IPS-NIHi11 (cell line): ENCODE measurements around the gene HEATR3.
"Not testable (repeated sequence)": the region's sequence is repeated elsewhere in the genome, so short reads cannot be mapped to it uniquely, and the experiment has no call there.

Source experiments
- DNase-seq: peaks from one replicate; pipeline ENCODE4 v3.0.0; 2012; ENCODE audit warnings: mixed read lengths, low spot score

HEATR3 gene

GRCh38 chr16:50099957-50100648 lies 34.3 kb downstream of the HEATR3 start:
- DNase-seq = no peak

- no peak for DNase-seq
Observed at GRCh38 chr16:50102051-50102746, 36.4 kb downstream of the HEATR3 start.

DNA sequence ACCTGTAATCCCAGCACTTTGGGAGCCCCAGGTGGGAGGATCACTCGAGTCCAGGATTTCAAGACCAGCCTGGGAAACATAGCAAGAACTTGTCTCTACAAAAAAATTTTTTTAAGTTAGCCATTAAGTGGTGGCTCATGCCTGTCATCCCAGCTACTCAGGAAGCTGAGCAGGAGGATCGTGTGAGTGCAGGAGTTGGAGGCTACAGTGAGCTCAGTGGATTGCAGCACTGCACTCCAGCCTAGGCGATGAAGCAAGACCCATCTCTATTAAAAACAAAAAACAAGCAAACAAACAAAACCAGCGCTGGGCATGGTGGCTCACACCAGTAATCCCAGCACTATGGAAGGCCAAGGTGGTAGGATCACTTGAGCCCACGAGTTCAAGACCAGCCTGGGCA lies 38.0 kb downstream of the HEATR3 start:
- DNase-seq = no peak

DNA sequence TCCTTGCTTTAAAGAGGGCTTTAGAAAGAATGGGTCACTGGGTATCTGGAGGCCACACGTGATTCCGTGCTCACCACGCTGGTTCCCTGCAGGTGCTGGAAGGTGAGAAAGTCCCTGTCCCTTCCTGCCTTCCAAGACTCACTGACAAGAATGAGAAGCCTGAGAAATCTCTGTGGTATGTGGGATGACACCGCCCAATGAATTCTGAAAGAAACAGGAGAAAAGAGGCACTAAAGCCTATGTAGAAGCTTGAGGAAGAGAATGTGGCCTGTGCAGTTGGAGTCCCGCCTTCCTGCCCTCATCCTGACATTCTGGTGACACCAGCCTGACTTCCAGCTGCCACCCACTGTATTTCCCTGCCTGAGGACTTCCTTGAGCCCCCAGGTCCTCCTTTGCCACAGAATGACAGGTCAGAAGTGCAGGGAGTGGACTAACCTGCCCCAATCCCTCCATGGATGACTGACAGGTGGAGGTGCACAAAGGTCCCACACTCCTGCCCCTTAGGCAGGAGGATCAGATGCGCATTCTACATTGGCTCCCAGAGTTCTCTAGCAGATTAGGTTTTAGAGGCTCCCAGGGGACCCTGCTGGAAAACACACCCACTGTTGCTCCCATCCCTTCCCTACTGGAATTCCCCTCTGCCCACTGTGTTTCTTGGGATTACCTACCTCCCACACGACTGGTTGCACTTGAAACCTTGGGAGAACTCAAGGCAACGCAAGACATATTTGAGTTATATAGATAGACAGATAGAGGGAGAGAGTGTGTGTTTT lies 48.8 kb downstream of the HEATR3 start:
- DNase-seq = no peak

DNA sequence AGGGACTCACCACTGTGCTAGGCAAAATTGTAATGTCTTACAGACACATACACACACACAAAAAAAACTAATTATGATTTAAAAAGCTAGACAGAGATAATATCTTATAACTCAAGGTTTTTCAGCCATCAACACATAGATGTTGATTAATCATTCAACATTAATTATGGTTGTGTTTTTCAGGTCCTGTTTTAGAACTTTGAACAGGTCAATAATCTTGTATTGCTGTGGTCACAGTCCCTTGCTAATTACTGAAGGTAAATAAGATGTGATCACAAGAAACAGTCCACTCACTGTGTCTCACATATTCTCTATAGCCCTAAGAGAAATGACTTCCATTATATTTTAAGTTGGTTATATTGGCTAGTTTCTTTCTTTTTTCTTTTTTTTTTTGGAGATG lies 54.9 kb downstream of the HEATR3 start:
- no peak for DNase-seq

DNA sequence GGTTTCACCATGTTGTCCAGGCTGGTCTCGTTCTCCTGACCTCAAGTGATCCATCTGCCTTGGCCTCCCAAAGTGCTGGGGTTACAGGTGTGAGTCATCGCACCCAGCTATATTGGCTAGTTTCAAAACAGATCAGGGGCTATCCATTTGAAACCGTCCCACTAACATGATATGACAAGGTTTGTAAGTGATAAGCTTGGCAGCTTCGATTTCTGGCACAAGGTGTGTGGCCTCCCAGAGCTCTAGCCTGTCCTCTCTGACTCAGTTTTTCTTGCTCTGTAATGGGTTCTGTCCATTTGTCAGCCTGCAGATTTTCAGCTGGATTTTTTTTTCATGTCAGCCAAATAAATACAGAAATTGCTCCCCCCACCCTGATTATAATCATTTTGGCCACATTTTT lies 55.5 kb downstream of the HEATR3 start:
- DNase-seq = no peak

DNA sequence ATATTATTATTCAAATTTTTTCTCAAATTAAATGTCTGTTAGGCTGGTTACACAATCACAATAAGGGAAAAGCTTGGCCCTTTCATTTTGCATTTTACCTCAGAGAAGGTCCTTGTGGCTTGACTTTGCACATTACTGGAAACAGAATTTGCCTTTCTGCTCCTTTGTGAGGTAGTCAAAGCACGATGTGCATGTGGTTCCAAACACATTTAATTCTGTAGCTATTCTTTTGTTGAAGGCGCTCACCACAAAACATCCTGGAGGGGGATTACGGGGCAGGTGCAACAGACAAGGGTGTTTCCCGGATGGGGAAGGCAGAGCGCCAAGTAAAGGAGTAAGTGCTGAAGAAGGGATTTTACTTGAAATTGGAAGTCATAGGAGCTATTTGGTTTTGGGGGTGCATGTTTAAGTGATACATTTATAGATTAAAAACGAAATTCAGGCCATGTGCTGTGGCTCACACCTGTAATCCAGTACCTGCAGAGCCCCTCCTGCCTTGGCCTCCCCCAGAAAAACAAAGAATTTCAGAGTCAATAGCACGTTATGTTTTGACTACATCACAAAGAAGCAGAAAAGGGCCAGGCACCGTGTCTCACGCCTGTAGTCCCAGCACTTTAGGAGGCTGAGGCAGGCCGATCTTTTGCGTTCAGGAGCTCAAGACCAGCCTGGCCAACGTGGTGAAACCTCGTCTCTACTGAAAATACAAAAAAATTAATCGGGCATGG lies 56.1 kb downstream of the HEATR3 start:
- no peak for DNase-seq

- DNase-seq = no peak
Observed at GRCh38 chr16:50123417-50123816, 57.6 kb downstream of the HEATR3 start.

DNA sequence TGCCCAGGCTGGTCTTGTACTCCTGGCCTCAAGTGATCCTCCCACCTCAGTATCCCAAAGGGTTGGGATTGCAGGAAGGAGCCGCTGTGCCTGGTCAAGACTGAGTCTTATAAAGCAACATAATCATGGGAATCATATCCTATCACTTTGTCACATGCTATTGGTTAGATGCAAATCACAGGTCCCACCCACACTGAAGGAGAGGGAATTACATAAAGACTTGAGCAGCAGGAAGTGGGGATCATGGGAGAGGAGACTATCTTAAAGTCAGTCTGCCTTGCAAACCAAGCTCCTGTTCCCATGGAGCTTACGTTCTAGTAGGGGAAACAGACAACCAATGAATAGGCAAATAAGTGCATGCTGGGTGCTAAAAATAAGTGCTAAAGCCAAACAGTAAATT lies 59.0 kb downstream of the HEATR3 start:
- no peak for DNase-seq

GRCh38 chr16:50126183-50126582 lies 60.4 kb downstream of the HEATR3 start:
- DNase-seq = no peak

DNA sequence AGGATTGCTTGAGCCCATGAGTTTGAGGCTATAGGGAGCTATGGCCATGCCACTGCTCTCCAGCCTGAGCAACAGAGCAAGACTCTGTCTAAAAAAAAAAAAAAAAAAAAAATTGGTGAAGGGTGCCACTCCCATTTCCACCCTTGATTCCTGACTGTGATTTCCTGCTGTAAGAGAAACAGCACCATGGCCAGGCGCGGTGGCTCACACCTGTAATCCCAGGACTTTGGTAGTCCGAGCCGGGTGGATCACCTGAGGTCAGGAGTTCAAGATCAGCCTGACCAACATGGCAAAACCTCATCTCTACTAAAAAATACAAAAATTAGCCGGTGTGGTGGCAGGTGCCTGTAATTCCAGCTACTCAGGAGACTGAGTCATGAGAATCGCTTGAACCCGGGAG lies 66.8 kb downstream of the HEATR3 start:
- not testable (repeated sequence) for DNase-seq

DNA sequence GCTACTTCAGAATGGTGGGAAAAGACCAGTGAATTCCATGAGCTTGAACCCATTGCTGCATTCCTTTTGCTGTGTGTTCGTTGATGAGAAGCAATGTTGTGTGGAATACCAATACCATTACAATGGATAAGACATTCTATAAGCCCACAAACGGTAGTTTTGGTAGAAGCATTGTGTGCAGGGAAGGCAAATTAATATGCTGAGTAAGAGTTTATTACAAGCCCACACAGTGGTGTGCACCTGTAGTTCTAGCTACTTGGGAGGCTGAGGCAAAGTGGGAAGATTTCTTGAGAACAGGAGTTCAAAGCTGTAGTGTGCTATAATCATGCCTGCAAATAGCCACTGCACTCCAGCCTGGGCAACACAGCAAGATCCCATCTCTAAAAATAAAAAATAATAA lies 67.4 kb downstream of the HEATR3 start:
- no peak for DNase-seq

DNA sequence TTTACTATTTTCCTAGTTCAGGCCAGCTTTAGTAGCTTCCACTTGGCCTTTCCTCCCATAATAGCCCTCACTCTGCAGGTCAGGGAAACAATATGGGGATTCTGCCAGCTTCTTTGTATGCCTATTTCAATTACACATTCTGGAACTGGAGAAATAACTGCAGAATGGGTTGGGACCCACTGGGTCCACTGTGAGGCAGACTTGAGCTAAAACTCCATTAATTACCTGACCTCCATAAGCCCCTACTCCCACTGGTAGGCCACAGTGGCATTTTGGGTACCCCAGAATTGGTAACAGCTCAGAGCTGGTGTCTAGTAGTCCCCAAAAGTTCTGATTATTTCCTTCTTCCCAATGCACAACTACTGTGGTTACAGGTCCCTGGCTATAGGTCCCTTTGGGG lies 70.6 kb downstream of the HEATR3 start:
- no peak for DNase-seq

- no peak for DNase-seq
Observed at GRCh38 chr16:50137268-50137667, 71.5 kb downstream of the HEATR3 start.

GRCh38 chr16:50139580-50139979 lies 73.8 kb downstream of the HEATR3 start:
- DNase-seq = no peak

- DNase-seq = no peak
Observed at GRCh38 chr16:50144211-50144610, 78.4 kb downstream of the HEATR3 start.

DNA sequence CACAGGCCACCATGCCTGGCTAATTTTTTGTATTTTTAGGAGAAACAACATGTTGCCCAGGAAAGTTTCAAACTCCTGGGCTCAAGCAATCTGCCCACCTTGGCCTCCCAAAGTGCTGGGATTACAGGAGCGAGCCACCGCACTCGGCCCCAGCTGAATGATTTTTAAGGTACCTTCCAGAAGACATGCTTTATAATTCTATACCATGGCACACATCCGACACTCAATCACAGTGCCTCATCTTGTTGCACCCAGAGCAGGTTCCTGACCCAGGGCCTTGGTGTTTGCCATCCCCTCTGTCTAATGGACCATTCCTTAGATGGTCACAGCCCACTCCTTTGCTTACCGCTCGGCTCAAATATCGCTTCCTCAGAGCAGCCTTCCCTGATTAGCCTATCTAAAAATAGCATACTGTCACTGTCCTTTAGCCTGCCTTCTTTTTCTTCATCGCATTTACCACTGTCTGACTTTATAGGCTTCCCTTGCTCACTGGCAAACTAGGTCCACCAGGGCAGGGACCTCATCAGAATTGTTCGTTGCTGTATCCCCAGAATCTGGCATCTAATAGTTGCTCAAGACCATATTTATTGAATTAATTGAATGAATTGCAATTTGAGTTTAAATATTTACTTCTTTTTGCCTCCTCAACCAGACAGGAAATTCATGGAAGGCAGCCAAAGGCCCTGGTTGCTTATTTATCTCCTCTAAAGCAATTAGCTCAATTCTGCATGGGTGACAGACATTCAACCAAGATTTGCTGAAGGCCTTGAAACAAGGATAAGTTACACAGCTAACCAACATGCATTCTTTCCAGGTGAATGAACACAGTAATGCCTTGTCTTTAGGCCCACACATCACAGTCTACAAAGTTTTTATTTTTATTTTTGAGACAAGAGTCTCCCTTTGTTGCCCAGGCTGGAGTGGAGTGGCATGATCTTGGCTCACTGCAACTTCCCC lies 81.0 kb downstream of the HEATR3 start:
- DNase-seq = no peak

GRCh38 chr16:50151322-50151721 lies 85.6 kb downstream of the HEATR3 start:
- DNase-seq = no peak

GRCh38 chr16:50151756-50152155 lies 86.0 kb downstream of the HEATR3 start:
- no peak for DNase-seq

- DNase-seq = no peak
Observed at GRCh38 chr16:50152351-50152806, 86.6 kb downstream of the HEATR3 start.
